ENCODE measurements around the gene BRIX1.
"Not testable (repeated sequence)": the region's sequence is repeated elsewhere in the genome, so short reads cannot be mapped to it uniquely, and the experiment has no call there.

The BRIX1 gene

DNA sequence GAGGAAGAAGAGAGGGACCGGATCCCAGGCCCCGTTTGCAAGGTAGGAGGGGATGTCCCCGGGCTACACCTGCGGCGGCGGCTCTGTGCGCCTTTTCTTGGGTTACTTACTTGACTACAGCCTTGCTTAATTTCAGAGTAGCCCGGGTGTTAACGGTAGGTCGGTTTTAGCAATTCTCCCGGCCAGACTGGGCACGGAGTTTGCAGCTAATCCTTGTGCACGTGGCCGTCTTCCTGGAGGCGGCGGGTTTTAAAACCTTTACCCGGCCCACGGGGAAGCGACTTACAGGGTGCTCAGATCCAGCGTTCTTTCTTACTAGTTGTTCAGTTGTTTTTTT is 313 bp downstream of the BRIX1 start:
- peak; percentile 38 for DNase-seq

DNA sequence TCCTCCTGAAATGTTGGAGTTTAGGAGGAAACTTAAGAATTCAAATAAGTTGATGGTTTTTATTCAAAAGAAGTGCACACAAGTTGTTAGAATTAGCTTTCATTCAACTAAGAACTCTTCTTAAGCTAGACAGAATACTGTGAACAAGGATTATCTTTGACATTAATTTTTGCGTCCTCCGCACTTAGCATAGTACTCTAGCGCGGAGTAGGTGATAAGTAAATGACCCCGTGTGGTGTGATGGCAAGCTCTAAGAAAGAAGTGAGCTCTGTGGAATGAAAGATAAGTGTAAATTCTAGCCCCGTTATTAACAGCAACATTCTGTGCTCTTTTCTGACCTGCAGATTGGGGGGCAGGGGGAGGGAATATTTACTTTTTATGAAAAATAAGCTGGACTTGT is 1.0 kb downstream of the BRIX1 start:
- DNase-seq = no peak

DNA sequence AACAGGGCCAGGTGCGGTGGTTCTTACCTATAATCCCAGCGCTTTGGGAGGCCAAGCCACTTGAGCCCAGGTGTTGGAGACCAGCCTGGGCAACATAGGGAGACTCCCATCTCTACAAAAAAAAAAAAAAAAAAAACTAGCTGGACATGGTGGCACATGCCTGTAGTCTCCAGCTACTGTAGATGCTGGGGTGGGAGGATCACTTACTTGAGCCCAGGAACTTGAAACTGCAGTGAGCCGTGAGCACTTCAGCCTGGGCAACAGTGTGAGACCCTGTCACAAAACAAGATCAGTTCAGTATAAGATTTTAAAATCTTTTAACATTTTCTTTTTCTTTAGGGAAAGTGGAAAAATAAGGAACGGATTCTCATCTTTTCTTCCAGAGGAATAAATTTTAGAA is 2.5 kb downstream of the BRIX1 start:
- DNase-seq = no peak

DNA sequence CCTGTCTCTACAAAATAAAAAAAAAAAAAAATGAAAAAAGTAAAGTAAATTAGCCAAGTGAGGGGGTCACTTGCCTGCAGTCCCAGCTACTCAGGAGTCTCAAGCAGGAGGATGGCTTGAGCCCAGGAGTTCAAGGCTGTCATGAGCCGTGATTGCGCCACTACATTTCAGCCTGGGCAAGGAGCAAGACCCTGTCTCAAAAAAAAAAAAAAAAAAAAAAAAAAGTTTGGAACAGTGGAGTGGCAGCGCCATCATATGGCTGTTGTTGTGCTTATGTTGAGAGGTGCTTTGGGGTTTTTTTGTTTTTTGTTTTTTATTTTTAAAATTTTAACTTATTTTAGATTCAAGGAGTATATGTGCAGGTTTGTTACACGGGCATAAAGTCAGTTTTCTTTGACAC is 3.6 kb downstream of the BRIX1 start:
- DNase-seq = no peak

DNA sequence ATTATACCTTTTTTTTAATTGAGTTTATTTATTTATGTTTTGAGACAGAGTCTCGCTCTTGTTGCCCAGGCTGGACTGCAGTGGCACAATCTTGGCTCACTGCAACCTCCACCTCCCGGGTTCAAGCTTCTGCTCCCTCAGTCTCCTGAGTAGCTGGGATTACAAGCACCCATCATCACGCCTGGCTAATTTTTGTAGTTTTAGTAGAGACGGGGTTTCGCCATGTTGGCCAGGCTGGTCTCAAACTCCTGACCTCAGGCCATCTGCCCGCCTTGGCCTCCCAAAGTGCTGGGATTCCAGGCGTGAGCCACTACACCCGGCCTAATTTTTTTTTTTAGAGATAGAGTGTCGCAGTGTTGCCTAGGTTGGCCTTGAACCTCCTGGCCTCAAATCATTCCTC is 7.7 kb downstream of the BRIX1 start:
- DNase-seq = not testable (repeated sequence)

DNA sequence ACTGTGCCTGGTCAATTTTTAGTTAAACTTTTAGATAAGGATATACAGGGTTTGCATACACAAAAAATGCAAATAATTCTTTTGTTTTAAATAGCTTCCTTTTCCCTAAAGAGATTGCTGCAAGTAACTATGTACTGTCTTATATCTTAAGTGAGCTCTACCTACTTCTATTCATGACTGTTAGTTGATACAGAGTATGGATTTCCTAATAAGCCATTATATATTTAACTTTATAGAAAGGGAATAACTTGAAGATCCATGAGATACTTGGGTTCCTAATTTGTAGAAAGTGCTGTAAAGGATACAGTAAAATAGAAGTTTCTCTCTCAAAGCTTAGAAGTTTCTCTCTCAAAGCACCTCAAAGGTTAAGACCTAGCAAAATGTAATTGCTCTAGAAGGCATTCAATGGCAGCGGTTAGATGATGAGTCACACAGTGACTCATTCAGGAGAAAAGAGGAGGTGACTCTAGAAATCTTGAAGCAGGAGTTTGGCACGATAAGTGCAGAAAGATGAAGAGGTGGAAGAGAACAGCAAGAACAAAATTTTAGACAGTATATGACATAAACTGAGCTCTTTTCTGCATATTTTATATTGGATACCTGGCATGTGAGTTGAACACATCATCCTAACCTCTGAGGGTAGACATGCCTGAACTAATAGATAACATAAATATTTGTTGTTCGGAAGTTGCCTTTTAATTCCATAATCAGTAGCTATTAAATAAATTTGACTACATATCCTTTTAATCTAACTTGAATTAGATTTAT is 8.4 kb downstream of the BRIX1 start:
- peak; percentile 23 for DNase-seq

DNA sequence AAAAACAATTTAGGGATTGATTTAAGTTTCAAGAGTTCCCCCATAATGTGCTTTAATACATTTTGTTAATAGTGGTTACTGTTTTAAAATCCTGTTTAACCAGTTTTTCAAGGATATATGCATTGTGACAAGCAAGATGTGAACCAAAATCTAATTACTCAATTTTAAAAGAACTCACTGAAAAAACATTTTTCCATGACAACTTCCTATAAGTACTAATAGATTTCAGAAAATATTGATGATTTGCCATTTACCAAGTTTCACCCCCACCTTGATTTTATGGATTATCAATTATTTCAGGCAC is 8.9 kb downstream of the BRIX1 start:
- DNase-seq = no peak

DNA sequence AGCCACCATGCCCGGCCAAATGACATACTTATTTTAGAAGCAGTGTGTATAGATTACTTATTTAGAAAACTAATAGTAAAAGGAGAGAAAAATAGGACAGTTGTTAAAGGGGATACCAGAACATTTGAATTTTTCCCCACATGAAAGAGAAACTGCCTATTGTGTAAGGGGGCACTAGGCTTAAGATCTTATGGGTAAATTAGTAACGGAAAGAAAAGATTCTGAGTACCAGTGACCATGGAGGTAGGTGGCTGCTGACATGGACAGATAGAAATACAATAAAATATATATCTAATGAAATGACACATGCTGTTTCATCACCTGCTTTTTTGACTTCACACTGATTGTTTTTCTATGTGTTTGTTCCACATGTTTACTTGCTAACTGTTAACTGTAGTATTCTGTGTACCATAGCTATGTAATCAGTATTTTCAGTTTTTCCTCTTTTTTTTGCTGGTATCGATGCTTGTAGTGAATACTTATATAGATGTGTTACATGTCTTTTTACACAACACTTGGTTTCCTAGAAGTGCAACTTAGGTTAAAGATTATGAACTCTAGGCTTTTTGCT is 10.9 kb downstream of the BRIX1 start:
- DNase-seq = no peak

DNA sequence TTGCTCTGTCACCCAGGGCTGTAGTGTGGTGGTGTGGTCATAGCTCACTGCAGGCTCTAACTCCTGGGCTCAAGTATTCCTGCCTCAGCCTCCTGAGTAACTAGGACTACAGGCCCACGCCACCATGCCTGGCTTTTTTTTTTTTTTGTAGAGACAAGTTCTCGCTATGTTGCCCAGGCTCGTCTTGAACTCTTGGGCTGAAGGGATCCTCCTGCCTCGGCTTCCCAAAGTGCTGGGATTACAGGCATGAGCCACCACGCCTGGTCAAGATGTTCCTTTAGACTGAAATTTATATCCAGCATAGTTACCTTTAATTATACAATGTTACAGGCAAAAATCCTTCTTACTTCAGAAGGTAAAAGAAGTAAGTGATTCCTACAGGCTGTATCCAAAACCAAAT is 12.3 kb downstream of the BRIX1 start:
- DNase-seq = no peak

DNA sequence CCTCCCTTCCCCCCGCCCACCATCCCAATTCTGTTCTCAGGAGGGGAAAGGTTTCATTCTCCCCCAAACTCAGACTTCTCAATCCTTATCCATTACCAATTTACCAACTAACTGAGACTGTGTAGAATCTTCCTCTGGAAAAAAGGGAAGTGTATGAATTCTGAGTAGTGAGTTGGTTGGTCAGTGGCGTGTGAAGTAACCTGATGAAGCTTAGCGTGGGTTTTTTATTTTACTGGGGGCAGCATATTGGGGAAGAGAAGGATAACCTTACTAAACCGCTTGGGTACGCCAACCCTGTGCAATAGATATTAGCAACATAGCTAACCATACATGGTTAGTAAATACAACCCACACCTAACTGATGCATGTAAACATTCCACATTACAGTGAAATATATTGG is 12.8 kb downstream of the BRIX1 start:
- no peak for DNase-seq

DNA sequence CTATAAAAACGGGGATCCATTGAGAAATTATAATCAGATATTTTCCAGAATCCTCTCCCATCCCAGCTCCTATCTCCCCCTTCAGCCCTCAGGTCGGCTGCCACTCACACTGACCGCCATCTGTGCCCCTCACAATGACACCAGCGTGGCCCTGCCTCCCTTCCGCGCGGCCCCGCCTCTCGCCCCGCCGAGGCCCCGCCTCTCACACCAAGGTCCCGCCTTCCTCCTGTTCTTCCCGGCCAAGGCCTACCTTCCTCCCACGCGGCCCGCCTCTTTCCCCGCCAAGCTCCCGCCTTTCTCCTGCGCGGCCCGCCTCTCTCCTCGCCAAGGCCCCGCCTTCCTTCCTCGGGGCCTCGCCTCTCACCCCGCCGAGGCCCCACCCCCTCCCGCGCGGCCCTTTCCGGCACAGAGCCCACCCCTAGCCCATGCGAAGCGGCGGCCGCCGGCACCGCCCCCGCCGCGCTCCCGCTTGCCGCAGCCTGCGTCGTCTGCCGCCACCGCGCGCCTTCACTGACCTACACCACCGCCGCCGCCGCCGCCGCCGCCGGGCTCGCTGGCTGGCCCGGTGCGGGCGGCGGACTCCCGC is 13.7 kb downstream of the BRIX1 start, which contains the start of gene DNAJC21:
DNAJC21 (plus strand) TSS at position 426 of the 586 bp plus-strand sequence. CDS start 261 bp downstream, outside the sequence.
- DNase-seq = peak; percentile 98

DNA sequence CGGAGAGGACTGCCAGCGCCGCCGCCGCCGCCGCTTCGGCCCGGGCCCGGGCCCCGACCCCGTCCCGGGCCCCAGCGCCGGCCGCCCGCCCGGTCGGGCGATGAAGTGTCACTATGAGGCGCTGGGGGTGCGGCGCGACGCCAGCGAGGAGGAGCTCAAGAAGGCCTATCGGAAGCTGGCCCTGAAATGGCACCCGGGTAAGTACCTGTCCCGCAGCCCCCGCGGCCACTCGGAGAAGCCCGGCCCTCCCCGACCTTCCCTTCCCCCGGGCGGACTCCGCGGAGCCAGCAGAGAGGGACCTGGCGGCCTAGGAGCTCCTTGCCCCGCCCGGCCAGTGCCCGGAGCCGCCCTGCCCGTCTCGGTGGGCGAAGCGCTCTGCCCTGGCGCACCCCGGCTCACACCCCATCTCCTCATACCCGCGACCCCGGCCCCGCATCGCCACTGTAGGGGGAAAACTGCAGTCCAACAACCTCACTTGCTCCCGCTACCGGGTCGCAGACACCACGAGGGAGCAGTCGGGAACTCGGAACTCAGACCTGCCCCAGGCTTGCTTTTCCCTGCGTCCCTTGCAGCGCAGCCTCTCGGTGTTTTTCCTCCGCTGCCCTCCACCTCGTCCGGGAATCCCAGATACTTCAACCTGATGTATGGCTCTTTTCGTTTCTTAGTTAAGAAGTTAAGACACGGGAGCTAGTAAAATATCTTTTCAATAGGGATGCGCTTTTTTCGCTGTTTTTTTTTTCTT is 14.4 kb downstream of the BRIX1 start:
- DNase-seq = peak; percentile 77

DNA sequence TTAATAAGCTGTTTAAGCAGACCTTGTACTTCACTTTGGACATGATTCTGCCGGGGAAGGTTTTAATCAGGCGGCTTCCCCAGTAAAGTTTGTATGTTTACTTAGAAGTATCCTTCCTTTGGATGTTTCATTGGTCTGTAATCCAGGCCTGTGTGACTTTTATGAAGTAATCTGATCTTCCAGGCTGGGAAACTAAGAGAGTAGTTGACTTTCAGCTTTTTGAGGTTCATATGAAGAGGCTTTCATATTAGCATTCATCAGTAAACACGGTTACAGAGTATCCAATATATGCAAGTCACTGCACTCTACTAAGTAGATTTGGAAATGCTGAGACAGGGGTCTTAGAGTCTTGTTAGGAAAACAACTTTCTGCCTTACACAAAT is 14.9 kb downstream of the BRIX1 start:
- no peak for DNase-seq

DNA sequence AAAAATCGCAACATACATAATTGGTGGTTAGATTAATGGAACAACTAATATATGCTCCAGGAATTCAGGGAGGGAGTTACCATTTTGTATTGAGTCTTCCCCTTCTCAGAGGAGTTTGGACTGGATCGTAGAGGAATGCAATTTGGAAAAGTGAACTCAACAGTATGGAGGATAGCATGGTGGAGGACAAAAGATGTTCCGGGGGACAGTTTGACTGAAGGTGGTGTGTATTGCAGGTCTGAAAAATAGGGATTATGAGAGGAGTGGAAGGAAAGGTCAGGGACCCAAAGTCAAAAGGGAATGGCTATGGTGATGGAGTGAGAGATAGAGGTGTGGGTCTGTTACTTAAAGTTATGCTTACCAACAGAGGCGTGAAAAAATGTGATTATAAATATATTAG is 15.4 kb downstream of the BRIX1 start:
- DNase-seq = no peak

DNA sequence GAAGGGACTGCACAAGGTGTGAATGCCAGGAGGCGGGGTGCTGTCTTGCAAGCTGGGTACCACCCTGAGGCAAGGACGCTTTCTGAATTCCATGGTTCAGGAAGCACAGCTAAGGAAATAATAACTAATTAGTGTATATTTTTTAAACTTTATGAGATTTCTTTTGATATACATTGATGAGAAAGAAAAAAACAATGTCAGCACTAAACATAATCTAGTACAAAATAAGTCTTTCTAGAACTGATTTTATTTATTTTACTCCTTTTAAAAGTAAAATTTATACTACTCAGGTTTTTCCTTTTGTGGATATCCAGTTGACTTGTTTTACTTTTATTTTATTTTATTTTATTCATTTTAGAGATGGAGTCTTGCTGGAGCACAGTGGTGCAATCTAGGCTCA is 17.4 kb downstream of the BRIX1 start:
- no peak for DNase-seq

DNA sequence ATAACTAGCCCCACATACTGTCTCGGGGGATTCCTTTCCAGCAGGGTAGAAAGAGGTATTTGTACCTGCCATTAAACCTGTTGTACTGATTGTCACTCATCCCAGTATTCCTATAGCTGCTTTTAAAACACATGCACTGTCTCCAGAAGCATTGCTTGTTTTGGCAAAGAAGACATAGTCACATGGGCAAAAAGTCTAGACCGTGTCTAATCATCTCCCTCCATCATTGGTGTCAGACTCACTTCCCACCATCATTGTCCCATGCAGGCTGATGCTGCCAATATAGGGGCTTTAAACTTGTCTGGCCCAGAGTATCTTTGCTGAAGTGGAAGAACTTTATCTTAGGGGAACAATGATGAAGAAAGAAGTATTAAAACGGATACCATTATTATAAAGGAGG is 26.4 kb downstream of the BRIX1 start:
- no peak for DNase-seq

DNA sequence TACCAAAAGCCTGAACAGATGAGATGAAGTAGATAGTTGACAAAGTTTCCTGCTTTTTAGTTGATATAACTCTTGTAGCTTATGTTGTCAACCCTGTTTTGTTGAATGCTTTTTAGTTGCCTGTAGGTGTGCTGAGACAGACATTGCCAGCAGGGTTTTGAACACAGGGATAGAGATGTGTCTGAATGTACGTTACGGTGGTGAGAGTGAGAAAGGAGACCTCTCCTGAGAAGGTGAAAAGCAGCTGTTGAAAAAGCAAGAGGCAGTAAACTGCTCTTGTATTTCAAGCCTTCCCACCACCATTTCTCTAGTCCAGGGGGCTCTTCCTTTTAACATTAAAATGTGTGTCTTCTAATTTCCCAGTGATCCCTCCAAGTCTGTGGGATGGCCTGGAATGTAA is 28.5 kb downstream of the BRIX1 start:
- no peak for DNase-seq

DNA sequence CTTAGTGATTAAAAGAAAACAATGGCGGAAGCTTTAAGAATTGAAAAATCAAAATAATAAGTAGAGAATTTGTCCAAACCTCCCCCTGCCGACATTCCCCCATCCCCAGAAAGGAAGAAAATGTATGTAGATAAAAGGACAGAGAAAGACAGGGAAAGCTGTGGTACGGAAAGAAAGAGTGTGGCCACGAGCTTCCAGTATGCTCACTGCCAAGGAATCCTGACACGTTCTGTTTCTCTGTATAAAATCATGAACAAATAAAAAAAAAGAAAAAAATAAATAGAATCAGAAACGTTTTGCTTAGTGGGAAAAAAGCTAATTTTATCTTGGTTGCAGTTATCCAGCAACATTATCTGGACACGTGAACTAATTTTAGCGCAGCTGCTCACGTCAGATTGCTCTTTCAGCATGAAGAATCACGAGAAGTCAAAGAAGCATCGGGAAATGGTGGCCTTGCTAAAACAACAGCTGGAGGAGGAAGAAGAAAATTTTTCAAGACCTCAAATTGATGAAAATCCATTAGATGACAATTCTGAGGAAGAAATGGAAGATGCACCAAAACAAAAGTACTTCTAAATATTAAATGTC is 29.0 kb downstream of the BRIX1 start:
- no peak for DNase-seq

DNA sequence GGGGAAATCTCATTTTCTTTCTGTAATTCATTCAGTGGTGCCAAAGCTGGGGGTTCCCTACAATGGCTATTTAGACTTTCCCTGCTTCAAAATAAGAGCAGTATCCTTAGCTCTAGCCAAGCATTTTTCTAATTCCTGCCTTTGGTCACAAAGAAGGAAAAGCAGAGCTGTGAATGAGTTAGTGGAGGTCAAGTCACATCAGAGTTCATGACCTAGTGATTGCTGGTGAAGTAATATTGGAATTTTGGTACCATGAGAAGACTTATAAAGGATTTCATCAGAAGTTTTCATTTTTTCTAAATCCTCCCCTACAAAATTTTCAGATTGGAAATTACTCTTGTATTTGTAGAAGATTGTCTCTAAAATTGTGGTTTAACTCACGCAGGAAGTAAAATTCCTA is 41.8 kb downstream of the BRIX1 start:
- DNase-seq = no peak

DNA sequence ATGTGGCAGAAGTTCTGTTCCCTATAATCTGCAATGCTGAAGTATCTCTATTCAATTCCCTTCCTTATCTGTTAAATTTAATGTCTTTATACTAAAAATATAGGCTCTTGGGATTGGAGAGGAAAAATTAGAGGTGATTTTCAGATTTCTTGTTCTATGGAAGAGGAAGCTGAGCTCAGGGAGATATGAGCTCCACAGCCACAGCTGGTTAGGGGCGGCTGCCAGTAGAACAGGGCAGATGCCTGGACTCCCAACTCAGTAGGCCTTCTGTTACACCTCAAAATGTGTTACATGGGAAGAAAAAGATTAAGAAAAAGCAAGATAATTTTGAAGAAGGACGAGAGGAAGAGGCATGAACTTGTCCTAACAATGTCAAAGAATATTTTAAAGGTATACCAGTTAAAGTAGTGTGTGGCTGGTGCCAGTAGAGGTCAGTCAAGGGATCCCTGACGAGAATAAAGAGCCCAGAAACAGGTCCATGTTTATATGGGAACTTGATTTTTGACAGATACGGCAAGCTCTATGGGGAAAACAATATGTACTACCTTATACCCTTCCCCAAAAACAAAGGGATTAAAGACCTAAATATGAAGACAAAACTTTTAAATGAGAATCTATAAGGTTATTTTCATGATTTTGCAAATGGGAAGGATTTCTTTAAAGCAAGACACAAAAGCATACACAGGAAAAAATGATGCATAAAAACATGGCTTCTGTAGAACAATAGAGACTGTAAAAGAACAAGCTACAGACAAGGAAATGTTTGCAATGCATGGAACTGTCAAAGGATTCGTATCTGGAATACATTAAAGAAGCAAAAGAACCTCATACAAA is 42.6 kb downstream of the BRIX1 start:
- DNase-seq = no peak

DNA sequence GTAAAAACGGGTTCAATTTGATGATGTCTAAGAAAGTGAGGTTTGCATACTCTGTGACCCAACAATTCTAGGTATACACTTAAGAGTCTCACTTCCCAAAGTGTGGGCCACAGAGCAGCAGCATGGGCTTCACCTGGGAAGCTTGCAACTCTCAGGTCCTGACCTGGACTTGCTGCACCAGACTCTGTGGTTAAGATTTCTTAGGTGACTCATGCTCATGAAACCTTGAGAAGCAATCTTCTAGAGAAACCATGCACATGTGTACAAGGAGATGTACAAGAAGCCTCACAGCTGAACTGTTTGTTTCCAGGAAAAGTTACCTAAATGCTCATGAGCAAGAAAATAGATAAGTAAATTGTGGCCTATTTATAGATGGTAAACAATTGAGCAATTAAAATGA is 43.8 kb downstream of the BRIX1 start:
- DNase-seq = no peak

DNA sequence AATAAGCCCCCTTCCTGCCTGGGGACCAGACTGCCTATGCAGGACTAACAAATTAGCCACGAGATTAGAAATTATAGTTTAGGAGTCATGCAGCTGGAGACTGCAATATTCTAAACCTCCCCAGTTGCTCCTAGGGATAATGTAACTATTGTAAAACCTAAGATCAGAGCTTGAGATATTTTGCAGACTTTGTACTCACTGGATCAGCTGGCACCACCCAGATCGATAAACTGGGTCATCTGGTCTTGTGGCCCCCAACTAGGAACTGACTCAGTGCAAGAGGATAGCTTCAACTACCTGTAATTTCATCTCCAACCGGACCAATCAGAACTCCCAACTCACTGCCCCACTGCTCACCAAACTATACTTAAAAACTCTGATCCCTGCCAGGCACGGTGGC is 52.0 kb downstream of the BRIX1 start:
- no peak for DNase-seq

DNA sequence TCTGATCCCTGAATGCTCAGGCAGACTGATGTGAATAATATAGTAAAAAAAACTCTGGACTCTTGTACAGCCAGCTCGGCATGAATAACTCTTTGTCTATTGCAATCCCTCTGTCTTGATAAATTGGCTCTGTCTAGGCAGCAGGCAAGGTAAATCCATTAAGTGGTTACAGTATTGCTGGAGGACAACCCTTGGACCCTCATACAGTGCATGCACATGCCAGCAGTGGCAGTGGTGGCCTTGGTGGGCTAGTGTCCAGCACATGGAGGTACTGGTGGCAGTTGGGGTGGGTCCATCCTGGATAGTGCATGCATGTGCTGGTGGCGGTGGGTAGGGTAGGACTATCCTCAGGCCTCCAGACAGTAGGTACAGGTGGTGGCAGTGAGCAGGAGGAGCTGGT is 52.7 kb downstream of the BRIX1 start:
- DNase-seq = no peak

Measured in activated CD8-positive, alpha-beta memory T cell treated with anti-CD3 and anti-CD28 coated beads, Interleukin-2, amount 50 U/mL, for 4 hours (primary cell).